NCI-H1436 treated with DMSO at 0.1 percent for 48 hours (cell line): ENCODE data around the gene MFSD12.
"Not testable (repeated sequence)": the region's sequence is repeated elsewhere in the genome, so short reads cannot be mapped to it uniquely, and the experiment has no call there.

Experiments
- DNase-seq: peaks from one replicate; lab custom pipeline; 2025; lab: John Stamatoyannopoulos, UW

Gene MFSD12

DNA sequence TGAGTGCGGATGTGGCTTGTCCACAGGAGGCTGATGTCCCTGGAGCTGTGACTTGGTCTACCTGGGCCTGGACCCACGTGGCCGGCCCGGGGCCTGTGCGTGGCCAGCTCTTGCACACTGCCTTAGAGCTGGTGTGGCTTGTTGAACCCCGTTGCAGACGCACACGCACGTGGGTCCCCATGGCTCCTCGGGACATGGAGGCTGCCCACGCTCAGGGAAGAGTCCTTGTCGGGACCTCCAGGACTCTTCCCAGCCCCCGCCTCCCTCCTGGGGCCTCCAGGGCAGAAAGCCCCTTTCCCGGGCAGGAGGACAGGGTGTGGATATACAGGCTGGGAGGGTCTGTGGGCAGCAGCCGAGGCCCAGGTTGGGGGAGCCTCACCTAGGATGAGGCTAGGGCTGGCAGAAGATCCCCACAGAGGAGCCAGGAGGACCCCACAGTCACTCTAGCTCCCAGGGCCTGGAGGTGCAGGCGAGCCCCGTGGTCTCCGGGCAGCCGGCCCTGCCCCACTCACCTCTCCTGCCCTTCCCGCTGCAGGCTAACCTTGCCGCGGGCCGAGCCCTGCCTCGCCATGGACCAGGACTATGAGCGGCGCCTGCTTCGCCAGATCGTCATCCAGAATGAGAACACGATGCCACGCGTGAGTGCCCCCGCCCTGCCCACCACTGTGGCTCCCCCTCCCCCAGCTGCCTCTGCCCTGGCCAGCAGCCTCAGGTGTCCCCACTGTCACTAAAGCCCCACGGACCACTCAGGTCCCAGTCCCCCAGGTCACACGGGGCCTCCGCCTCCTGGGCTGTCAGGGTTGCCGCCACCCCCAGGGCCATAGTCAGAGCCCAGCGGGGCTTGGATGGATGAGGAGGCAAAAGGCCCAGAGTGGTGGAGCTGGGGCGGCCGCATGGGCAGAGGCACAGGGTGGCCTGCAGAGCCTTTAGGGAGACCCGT lies 34.7 kb downstream of the MFSD12 start:
- DNase-seq: no peak

DNA sequence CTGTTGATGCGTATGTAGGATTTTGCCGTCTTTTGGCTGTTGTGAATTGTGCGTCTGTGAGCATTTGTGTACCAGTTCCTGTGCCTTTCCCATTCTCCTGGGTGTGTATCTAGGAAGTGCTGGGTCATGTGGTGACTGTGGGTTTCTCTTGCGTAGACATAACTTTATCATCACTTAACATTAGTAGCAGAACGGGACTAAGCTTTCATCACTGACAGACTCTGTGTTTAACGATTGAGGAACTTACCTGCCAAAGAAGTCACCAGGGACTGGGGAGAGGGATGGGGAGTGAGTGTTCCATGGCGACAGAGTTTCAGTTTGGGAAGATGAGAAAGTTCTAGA lies 36.3 kb downstream of the MFSD12 start:
- no peak for DNase-seq

DNA sequence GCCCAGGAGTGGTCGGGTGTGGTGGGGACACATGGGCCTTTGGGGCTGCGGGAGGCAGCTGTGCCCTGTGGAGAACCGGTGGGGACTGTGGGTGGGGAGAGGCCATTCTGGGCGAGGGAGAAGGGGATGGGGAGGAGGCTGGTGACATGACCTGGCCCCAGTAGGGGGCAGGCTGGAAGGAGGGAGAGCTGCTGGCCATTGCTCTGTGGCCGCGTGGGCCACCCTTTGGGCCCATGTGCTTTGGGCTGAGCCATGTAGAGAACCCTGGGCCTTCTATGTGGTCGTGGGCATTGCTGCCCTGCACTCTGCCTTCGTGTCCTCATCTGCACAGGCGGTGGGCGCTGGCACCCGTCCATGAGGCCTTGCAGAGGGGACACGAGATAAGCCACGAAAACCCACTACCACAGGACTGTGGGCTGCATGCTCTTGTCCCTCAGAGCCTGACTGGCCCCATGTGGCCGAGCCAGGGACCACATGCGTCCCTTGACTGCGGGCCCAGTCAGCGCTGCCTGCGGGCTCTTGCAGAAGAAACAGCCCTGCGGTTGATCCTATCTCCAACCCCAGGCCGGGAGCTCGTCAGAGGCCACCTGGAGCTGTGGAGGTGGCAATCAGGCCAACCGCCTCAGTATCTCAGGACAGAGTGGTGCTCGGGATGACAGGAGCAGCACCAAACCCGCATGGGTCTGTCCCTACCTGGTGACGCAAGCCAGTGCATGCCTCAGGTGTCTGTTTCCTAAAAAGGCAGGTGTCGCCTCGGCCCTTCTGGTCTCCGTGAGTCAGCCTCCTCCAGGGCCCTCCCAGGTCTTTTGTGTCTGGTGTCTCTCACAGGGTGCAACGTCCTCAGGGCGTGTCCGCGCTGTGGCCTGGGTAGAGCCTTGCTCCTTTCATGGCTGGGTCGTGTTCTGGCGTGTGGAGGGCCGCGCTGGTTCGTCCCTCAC lies 37.0 kb downstream of the MFSD12 start:
- DNase-seq: no peak

DNA sequence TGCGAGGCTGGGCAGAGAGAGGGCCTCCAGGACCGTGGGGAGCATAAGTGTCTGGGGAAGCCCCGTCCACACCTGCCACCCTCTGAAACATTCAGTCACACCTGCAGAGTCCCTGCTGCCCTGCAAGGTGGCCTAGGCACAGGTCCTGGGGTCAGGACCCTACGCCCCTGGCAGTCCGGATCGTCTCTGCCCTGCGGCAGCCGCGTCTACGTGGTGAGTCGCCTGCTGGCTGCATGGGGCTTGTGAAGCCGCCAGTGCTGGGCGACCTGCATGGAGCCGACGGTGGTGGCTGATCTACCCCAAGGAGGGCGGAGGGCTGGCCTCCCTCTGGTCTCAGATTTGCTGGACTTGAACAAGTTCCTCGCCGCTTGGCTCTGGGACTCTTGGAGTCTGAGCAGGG lies 38.3 kb downstream of the MFSD12 start:
- no peak for DNase-seq

DNA sequence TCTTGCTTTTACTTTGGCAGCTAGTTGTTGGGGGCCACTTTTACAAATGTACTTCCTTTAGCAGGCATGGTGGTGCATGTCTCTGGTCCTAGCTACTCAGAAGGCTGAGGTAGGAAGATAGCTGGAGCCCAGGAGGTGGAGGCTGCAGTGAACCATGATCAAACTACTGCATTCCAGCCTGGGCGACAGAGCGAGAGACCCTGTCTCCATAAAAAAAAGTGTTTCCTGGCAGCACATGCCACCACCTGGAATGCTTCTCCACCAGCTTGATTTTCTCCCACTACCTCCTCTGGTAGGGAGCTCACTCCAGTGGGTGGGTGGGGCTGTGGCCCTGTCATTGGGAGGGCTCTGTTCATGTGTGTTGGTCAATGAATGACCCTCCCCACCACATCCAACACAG lies 38.7 kb downstream of the MFSD12 start:
- DNase-seq: no peak

GRCh38 chr19:3518255-3518654 lies 39.1 kb downstream of the MFSD12 start:
- DNase-seq: no peak

DNA sequence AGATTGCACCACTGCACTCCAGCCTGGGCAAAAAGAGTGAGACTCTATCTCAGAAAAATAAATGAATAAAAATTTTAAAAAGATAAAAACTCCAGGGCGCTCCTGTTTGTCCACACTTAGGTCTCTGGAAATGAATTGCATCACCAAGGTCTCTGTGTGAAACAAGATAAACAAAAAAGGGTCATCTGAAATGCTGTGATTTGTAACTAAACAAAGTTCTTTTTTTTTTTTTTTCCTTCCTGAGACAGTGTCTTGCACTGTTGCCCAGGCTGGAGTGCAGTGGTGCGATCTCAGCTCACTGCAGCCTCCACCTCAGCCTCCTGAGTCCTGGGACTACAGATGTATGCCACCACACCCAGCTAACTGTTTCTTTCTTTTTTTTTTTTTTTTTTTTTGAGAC lies 39.7 kb downstream of the MFSD12 start:
- no peak for DNase-seq

GRCh38 chr19:3516675-3517207 lies 40.6 kb downstream of the MFSD12 start:
- DNase-seq: peak; percentile 39

- DNase-seq: no peak
Measured at GRCh38 chr19:3515891-3516422, 41.4 kb downstream of the MFSD12 start.

GRCh38 chr19:3514930-3515329 lies 42.5 kb downstream of the MFSD12 start:
- no peak for DNase-seq

- no peak for DNase-seq
Measured at GRCh38 chr19:3513229-3514140, 43.9 kb downstream of the MFSD12 start.

GRCh38 chr19:3512562-3513228 lies 44.7 kb downstream of the MFSD12 start:
- DNase-seq: no peak

DNA sequence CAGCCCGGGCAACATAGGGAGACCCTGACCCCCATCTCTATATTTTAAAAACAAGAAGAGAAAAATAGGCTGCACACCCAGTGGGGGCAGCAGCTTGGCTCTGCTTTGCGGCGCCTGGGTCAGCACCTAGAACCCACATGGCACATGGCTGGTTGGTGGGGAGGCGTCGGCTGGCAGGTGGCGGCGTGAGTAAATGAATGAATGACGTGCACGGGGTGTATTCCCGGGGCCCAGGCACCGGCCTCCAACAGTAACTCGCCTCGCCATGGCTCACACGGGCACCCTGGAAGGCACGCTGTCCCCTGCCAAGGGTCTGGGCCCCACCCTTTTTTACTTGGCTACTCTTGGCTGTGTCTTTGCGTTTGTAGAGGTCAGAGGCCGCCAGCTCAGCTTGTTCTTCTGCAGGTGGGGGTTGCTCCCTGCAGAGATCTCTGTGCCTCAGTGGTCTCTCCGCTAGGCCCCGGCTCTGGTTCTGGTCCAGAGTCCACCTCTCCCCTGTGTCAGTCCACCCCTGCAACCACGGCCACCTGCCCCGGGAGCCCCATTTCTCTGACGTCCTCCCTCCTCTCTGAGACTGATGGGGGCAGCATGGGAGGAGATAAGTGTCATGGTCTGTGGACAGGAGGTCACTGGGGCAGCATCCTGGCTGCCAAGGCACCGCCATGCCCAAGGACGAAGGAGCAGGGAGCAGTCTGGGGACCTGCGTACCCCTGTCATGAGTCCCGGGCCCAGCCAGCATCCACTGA lies 45.7 kb downstream of the MFSD12 start:
- DNase-seq: no peak

DNA sequence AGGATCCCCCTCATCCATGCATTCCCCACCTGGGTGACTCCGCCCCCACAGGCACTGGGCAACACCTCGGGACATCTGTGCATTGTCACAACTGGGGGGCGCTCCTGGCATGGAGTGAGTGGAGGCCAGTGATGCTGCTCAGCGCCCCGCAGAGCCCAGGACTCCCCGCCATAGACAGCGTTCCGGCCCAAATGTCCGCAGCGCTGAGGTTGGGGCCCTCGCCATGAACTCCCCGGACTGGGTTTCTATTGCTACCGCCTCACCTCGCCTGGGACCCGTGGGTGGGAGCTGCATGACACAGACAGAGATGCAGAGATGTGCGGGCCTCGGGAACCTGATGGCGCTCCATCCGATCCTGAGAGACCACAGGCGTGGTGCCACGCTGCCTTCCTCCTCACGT lies 46.7 kb downstream of the MFSD12 start:
- DNase-seq: no peak

DNA sequence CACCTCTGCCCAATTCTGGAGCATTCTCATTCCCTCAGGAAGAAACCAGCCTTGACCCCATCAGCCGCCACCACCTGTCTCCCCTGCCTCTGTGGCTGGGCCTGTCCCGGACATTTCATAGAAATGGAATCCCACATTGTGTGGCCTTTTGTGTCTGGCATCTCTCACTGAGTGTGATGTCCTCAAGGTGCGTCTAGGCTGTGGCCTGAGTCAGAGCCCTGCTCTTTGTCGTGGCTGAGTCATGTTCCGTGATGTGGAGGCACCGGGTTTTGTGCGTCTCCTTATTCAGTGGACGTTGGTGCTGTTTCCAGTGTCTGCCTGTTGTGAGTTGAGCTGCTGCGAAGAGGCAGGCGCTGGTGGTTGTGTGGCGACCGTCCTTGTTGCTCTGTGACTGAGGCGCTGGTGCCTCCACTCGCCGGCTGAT lies 47.8 kb downstream of the MFSD12 start:
- no peak for DNase-seq

DNA sequence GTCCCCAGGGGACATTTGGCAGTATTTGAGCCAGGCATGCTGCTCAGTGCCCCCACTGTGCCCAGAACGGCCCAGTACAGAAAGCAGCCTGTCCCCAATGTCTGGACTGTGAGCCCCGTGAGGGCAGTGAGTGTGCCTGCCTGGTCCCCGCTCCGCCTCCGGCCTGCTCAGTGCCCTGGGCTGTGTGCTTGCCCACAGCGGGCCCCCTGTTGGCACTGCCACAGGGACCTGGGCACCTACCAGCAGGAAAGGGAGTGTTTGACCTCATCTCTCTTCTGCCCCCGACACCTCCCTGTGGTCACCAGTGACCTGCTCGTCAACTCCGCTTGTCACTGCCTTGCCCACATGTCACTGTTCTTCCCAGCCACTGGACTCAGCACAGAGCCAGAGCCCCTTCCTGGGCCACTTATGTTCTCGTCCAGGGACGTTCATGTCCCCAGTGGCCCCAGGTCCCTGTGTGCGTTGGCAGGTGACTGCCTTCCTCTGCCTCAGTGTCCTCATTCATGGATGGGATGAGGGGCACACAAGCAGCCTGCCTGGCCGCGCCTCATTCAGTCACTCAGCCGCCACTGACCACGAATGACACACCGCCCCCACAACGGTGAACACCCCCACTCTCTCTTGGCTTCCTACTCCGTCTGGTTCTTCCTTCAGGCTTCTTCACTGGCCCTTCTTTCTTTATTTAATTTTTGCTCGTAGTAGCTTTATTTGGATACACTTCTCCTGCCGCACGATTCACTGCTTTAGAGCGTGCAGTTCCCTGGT lies 48.4 kb downstream of the MFSD12 start:
- DNase-seq: no peak

DNA sequence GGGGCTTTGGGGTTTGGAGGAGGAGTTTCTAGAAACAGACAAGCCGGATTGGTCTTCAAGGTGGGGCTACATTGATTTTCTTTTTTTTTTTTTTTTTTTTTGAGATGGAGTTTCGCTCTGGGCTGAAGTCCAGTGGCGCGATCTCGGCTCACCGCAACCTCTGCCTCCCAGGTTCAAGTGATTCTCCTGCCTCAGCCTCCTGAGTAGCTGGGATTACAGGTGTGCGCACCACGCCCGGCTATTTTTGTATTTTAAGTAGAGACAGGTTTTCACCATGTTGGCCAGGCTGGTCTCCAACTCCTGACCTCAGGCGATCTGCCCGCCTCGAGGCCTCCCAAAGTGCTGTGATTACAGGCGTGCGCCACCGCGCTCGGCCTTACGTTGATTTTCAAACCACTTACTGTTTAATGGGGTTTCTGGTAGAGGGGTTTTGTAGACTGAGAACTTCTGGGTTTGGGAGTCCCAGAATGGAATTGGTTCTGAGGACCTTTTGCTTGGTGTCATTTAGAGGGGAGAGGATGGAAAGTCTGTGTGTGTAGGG lies 49.2 kb downstream of the MFSD12 start:
- DNase-seq: not testable (repeated sequence)

DNA sequence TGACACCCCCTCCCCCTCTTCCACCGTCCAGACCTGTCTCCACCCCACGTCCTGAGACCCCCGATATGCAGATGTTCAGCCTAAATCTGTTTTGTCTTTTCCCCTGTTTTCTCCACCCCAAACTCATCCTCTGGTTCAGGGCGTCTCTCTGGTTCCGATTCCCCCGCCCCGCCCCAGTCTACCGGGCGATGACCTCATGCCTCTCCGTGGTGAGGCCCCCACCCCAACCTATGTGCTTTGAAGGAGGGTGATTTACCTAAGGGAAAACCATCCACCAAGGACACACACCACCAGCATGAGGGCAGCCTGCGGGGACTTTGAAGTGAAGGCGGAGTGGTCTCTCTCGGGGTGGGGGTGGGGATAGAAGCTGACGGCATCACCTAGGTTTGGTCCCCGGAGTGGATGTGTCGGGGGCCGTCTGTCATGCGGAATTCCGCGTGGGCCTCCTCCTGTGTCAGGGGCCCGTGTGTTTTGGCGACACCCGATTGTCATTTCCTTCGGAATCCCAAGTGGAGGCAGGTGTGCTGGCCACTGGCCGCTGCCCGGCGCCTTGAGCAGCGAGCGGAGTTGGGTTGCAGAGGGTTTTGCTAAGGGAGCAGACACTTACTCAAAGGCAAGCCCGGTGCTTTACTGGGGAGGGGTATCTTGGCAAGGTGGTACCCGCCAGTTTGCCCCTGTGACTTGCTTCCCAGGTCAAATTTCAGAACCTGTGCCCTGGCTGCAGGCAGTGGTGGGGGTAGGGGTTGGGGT lies 49.8 kb downstream of the MFSD12 start:
- no peak for DNase-seq
